ENCODE measurements around the gene CDH4. TPM values are rescaled to one million over a fixed set of nuclear protein-coding genes. Genes with fewer than 3 reads are reported as not detected.

The CDH4 gene
- total and polyA plus RNA-seq, 12 donors: 0.04 to 0.25 (median 0.08) TPM; not detected in 5

DNA sequence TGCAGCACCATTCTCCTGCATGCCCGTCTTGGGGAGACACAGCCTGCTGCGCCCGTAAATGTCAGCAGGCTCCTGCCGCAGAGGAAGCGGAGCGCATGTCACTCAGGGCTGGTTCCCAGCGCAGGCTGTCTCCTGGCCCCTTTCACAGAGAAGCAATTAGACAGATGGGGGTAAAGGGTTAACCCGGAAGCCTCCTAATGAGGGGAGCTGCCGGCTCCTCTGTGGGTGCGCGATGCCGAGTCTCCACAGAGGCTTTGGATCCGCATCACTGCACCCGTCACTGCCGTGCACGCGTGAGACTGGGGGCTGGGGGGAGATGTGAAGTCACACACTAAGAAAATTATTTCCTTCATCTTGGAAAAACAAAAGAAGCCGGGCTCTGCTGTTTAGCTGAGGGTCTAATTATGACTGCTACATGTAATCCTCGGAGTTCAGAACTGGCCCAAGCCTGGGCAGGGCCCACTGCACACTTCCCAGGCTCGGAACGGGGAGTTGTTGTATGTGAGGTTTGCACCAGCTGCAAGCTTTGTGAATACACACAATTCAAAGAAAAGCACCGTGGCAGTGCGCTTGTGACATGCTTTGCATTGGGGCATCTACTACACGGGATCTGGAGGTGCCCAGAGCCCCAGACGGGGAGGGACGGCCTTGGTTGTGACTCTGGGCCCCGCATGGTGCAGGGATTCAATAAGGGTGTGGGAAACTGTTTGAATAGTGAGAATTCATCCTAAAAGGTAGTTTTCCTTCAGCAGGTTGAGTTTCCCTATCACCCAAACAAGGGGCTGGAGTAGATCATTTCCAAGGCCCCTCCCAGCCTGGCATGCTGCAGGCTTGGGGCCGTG lies 482.1 kb downstream of the CDH4 start:
- Histone ChIP-seq H3K4me3 (no peak overlapping the region), H3K9me3 (no peaks in the 10 kb centered on the region), H3K36me3 (no peaks in the 10 kb centered on the region), H3K4me1 (no peaks in the 10 kb centered on the region), H3K27ac (no peak overlapping the region), H3K27me3 (peaks cover 0 to 64% (median 19%) of the 10 kb centered on the region in 7 donors)
- intact Hi-C loops (cut with DNase I): no loop called here
- ATAC-seq (no peak), DNase-seq (no peak)
- TF ChIP-seq, protein P1, sequence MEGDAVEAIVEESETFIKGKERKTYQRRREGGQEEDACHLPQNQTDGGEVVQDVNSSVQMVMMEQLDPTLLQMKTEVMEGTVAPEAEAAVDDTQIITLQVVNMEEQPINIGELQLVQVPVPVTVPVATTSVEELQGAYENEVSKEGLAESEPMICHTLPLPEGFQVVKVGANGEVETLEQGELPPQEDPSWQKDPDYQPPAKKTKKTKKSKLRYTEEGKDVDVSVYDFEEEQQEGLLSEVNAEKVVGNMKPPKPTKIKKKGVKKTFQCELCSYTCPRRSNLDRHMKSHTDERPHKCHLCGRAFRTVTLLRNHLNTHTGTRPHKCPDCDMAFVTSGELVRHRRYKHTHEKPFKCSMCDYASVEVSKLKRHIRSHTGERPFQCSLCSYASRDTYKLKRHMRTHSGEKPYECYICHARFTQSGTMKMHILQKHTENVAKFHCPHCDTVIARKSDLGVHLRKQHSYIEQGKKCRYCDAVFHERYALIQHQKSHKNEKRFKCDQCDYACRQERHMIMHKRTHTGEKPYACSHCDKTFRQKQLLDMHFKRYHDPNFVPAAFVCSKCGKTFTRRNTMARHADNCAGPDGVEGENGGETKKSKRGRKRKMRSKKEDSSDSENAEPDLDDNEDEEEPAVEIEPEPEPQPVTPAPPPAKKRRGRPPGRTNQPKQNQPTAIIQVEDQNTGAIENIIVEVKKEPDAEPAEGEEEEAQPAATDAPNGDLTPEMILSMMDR (IDR thresholded peaks at IDR 0.05): no peak
- WGBS, 2 donors: 66 to 68% methylated on average over 28 of the region's 28 CpGs

DNA sequence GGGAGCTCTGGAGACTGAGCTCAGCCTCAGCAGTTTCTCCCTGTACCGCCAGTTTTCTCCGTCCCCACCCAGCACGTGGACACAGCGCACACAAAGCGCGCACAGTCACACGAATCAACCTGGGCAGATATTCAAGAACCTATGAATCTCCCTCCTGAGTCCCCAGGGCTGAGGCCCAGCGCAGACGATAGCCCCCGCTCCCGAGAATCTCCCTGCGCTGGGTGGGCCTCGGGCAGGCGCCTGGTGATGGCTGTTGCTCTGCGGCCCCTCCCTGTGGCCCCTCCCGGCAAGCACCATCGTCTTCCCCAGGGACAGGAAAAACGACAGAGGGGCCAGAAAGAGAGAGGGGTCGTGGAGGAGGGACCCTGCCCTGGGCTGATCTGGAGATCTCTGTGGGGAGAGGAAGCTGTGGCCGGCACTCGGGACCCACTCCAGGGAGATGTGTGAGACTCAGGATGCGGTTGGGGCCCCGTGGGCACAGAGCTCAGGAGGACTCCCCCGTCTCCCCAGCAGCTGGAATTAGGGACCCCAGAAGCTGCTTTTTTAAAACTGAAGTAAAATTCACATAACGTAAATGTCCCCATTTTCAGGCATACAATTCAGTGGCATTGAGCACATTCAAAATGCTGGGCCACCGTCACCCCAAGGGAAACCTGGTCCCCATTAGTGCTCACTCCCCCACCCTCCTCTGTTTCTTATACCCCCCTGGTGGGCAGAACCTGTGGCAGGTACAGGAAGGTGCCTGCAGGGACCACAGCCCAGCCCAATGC lies 482.9 kb downstream of the CDH4 start:
- no peaks in the 10 kb centered on the region for H3K4me1 ChIP-seq
- ATAC-seq: no peak
- intact Hi-C loops (cut with DNase I): no loop called here
- no peak for DNase-seq
- no peak overlapping the region for H3K27ac ChIP-seq
- peaks cover 0 to 65% (median 19%) of the 10 kb centered on the region in 7 donors for H3K27me3 ChIP-seq
- 67 to 70% methylated on average over 26 of the region's 26 CpGs for WGBS, 2 donors
- no peak overlapping the region for H3K4me3 ChIP-seq
- H3K36me3 ChIP-seq: no peaks in the 10 kb centered on the region
- TF ChIP-seq, protein P1 (IDR thresholded peaks at IDR 0.05): no peak
- H3K9me3 ChIP-seq: no peaks in the 10 kb centered on the region

GRCh38 chr20:61735503-61735785 lies 483.4 kb downstream of the CDH4 start:
- H3K4me3 ChIP-seq: no peak overlapping the region
- H3K4me1 ChIP-seq: no peaks in the 10 kb centered on the region
- TF ChIP-seq, protein P1 (IDR thresholded peaks at IDR 0.05): no peak
- peaks cover 0 to 65% (median 19%) of the 10 kb centered on the region in 7 donors for H3K27me3 ChIP-seq
- ATAC-seq: no peak
- no peaks in the 10 kb centered on the region for H3K9me3 ChIP-seq
- 77 to 87% methylated on average over 11 of the region's 11 CpGs for WGBS, 2 donors
- DNase-seq: no peak
- H3K27ac ChIP-seq: no peak overlapping the region
- intact Hi-C loops (cut with DNase I): no loop called here
- no peaks in the 10 kb centered on the region for H3K36me3 ChIP-seq

GRCh38 chr20:61736001-61736635 lies 484.1 kb downstream of the CDH4 start:
- no peak overlapping the region for H3K27ac ChIP-seq
- peaks cover 0 to 70% (median 19%) of the 10 kb centered on the region in 7 donors for H3K27me3 ChIP-seq
- TF ChIP-seq, protein P1 (IDR thresholded peaks at IDR 0.05): no peak
- 39 to 42% methylated on average over 10 of the region's 10 CpGs for WGBS, 2 donors
- ATAC-seq: no peak
- H3K9me3 ChIP-seq: no peaks in the 10 kb centered on the region
- no peaks in the 10 kb centered on the region for H3K4me1 ChIP-seq
- DNase-seq: no peak
- H3K4me3 ChIP-seq: no peak overlapping the region
- H3K36me3 ChIP-seq: no peaks in the 10 kb centered on the region
- intact Hi-C loops (cut with DNase I): no loop called here

Data from heart right ventricle (tissue), 16 donors.